ENCODE data around the gene SCARB1.

SCARB1 gene

DNA sequence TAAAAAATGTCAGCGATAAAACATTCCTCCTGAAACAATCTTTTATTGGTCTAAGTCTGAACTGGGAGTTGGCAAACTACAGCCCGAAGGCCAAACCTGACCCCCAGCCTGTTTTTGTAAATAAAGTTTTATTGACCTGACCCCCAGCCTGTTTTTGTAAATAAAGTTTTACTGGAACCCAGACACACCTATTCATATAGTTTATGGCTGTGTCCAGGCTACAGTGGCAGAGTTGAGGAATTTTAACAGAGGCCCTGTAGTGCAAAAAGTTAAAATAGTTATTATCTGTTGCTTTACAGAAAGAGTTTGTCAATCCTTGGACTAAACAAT lies 12.1 kb upstream of the SCARB1 start:
- Histone ChIP-seq H3K27me3 (ENCODE audit: control insufficient read depth, low read length) (no peaks in the 10 kb centered on the region; the same call in 1 of the 2 replicates), H3K79me2 (ENCODE audit: control insufficient read depth, low read length) (no peaks in the 10 kb centered on the region), H3K9me2 (replicated peaks; ENCODE audit: control insufficient read depth, low read length) (no peaks in the 10 kb centered on the region), H3K4me3 (ENCODE audit: low read length) (no peak overlapping the region), H3K36me3 (ENCODE audit: control insufficient read depth, low read length) (no peaks in the 10 kb centered on the region), H3F3A (ENCODE audit: control insufficient read depth, insufficient read depth) (no peaks in the 10 kb centered on the region; the same call in 1 of the 2 replicates), H3K4me2 (ENCODE audit: low read length) (no peak overlapping the region), H3K9me3 (ENCODE audit: control insufficient read depth, insufficient read depth, low read length) (no peaks in the 10 kb centered on the region), H3K27ac (ENCODE audit: low read depth, low read length) (no peak overlapping the region), H3K4me1 (ENCODE audit: control insufficient read depth, low read length) (peaks cover 21% of the 10 kb centered on the region), H4K20me1 (ENCODE audit: control insufficient read depth, insufficient read depth, low read depth, low read length) (no peaks in the 10 kb centered on the region)
- no peak for TF ChIP-seq EZH2phosphoT487 (IDR thresholded peaks at IDR 0.05; ENCODE audit: borderline replicate concordance, low read length)
- no peak for TF ChIP-seq CTCF (IDR thresholded peaks at IDR 0.05; ENCODE audit: low read depth, low read length, poor library complexity, severe bottlenecking)

- Histone ChIP-seq H3F3A (ENCODE audit: control insufficient read depth, insufficient read depth) (no peaks in the 10 kb centered on the region; the same call in 1 of the 2 replicates), H3K4me3 (ENCODE audit: low read length) (no peak overlapping the region), H3K27me3 (ENCODE audit: control insufficient read depth, low read length) (no peaks in the 10 kb centered on the region; the same call in 1 of the 2 replicates), H3K27ac (ENCODE audit: low read depth, low read length) (no peak overlapping the region), H3K4me2 (ENCODE audit: low read length) (no peak overlapping the region), H3K79me2 (ENCODE audit: control insufficient read depth, low read length) (no peaks in the 10 kb centered on the region), H3K4me1 (ENCODE audit: control insufficient read depth, low read length) (peaks cover 22% of the 10 kb centered on the region), H3K36me3 (ENCODE audit: control insufficient read depth, low read length) (no peaks in the 10 kb centered on the region), H3K9me2 (replicated peaks; ENCODE audit: control insufficient read depth, low read length) (no peaks in the 10 kb centered on the region), H3K9me3 (ENCODE audit: control insufficient read depth, insufficient read depth, low read length) (no peaks in the 10 kb centered on the region), H4K20me1 (ENCODE audit: control insufficient read depth, insufficient read depth, low read depth, low read length) (no peaks in the 10 kb centered on the region)
- no peak for TF ChIP-seq CTCF (IDR thresholded peaks at IDR 0.05; ENCODE audit: low read depth, low read length, poor library complexity, severe bottlenecking)
- no peak for TF ChIP-seq EZH2phosphoT487 (IDR thresholded peaks at IDR 0.05; ENCODE audit: borderline replicate concordance, low read length)
These were observed 11.5 kb upstream of the SCARB1 start for GRCh38 chr12:124874988-124875802.

DNA sequence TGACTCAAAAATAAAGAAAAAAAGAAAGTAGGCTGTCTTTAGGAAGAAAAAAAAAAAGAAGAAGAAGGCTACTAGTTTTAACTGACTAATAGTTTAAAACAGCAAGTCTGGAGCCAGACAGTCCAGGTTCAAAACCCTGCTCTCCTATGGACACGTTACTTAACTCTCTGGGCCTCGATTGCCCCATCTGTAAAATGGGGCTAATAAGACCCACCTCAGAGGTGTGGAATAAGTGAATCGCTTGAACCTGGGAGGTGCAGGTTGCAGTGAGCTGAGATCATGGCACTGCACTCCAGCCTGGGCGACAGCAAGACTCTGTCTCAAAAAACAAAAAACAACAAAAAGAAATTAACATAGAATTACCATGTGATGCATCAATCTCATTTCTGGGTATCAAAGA lies 10.5 kb upstream of the SCARB1 start:
- no peaks in the 10 kb centered on the region for H3K9me2 ChIP-seq (replicated peaks; ENCODE audit: control insufficient read depth, low read length)
- no peak overlapping the region for H3K4me3 ChIP-seq (ENCODE audit: low read length)
- no peaks in the 10 kb centered on the region for H3K36me3 ChIP-seq (ENCODE audit: control insufficient read depth, low read length)
- H3K4me2 ChIP-seq (ENCODE audit: low read length) = 0 out of 2 replicates have a peak overlapping the region, but pooled peaks have one; percentile 0
- no peaks in the 10 kb centered on the region for H3K9me3 ChIP-seq (ENCODE audit: control insufficient read depth, insufficient read depth, low read length)
- H4K20me1 ChIP-seq (ENCODE audit: control insufficient read depth, insufficient read depth, low read depth, low read length) = no peaks in the 10 kb centered on the region
- no peaks in the 10 kb centered on the region for H3K79me2 ChIP-seq (ENCODE audit: control insufficient read depth, low read length)
- H3K4me1 ChIP-seq (ENCODE audit: control insufficient read depth, low read length) = peaks cover 32% of the 10 kb centered on the region
- H3K27me3 ChIP-seq (ENCODE audit: control insufficient read depth, low read length) = no peaks in the 10 kb centered on the region; the same call in 1 of the 2 replicates
- no peak overlapping the region for H3K27ac ChIP-seq (ENCODE audit: low read depth, low read length)
- TF ChIP-seq EZH2phosphoT487 (IDR thresholded peaks at IDR 0.05; ENCODE audit: borderline replicate concordance, low read length) = no peak
- no peak for TF ChIP-seq CTCF (IDR thresholded peaks at IDR 0.05; ENCODE audit: low read depth, low read length, poor library complexity, severe bottlenecking)
- H3F3A ChIP-seq (ENCODE audit: control insufficient read depth, insufficient read depth) = no peaks in the 10 kb centered on the region; the same call in 1 of the 2 replicates
